Stimulated activated CD4-positive, alpha-beta T cell treated with anti-CD3 and anti-CD28 coated beads, Interleukin-12 subunit alpha, Interleukin-12 subunit beta, amount 100 ng/mL, for 48 hours (primary cell): ENCODE measurements around the gene ARMC8.

Experiments used
- DNase-seq, 3 donors: peaks; one replicate each; pipeline ENCODE4 v3.0.0-alpha.2; 2020; ENCODE audit warnings: low read depth in 2 of 3, low spot score in 1 of 3

ARMC8 gene

GRCh38 chr3:138300647-138301046 is 113.5 kb downstream of the ARMC8 start:
- no peak for DNase-seq

GRCh38 chr3:138303474-138303873 is 116.4 kb downstream of the ARMC8 start:
- no peak for DNase-seq

DNA sequence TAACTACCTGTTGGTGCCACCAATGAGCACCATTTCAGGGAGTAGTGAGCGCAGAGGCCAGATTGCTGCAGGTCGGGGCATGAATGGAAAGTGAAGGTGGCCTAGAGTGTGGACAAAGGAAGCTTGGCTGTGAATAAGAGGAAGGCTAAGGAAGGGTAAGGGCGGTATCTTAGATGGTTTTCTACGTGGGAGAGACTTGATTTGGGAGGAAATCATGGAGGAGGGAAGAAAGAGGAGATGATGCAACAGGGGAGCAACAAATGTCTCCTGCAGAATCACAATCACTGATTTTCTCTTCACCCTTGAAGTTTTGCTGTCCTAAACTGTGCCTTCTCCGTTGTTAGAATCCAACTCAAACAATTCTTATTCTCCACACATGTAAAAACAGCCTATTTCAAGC is 120.8 kb downstream of the ARMC8 start:
- no peak for DNase-seq

GRCh38 chr3:138308783-138309182 is 121.7 kb downstream of the ARMC8 start:
- no peak for DNase-seq

DNA sequence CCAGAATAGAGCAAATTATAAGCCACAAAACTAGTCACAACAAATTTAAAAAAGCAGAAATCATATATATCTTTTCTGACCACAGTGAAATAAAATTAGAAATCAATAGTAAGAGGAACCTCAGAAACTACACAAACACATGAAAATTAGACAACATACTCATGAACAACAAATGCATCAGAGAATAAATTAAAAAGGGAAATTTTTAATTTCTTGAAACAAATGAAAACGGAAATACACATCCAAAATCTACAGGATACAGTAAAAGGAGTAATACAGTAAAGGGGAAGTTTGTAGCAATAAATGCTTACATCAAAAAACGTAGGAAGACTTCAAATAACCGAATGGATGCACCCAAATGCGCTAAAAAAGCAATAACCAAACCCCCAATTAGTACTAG is 123.4 kb downstream of the ARMC8 start:
- DNase-seq, result no peak

GRCh38 chr3:138314751-138315150 is 127.7 kb downstream of the ARMC8 start:
- DNase-seq, result no peak

DNA sequence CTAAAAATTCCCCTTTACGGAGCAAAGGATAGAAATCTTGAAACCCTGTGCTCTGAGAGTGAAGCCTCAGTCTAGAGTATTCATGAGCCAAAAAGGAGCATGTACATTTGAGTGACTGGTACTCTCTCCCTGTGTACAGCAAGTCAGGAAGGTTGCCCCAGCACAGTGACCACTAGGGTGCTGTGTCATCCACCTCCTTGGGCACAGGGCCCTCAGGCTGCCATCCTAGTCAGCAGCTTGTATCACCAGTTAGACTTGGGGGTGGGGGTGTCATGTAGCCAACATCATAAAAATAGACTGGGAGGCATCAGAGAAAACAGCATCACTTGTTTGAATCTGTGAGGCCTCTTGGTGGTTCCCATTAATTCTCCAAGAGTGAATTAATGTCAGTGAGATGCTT is 130.6 kb downstream of the ARMC8 start:
- DNase-seq, result no peak

DNA sequence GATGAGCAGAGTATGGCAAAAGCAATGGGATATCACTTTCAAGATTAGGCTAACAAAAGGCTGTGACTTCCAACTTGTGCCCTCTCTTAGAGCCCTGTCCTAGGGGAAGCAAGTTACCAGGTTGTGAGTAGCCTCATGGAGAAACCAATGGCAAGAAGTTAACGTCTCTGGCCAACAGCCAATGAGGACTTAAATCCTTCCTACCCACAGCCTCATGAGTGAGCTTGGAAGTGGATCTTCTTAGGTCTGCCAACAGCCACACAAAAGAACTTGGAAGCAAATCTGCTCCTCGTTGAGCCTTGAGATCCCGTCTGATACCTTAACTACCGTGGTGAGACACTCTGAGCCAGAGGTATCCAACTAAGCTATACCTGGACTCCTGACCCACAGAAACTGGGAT is 136.9 kb downstream of the ARMC8 start:
- DNase-seq, result no peak

GRCh38 chr3:138325990-138326389 is 138.9 kb downstream of the ARMC8 start:
- no peak for DNase-seq

DNA sequence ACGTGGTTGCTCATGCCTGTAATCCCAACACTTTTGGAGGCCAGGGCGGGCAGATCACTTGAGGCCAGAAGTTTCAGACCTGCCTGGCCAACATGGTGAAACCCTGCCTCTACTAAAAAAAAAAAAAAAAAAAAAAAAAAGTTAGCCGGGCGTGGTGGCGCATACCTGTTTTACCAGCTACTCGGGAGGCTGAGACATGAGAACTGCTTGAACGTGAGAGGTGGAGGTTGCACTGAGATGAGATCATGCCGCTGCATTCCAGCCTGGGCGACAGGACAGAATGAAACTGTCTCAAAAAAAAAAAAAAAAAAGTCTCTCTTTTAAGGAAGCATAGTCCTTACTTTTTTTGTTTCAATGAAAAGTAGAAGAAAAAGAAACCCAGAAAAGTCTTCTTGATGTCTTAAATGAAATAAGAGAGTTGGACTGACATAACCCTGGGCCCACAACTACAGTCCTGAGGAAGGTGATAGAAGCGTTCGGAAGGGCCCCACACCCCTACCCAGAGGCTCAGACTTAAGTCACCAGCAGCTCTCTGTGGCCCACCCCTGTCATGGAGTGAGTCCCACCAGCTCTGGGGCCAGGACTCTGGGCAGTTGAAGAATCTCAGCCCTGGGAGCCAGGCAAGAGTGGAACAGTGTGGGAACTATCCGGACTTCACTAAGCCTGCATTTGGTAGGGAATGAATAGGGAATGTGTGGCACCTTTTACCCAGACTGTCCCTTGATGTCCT is 139.9 kb downstream of the ARMC8 start:
- no peak for DNase-seq

DNA sequence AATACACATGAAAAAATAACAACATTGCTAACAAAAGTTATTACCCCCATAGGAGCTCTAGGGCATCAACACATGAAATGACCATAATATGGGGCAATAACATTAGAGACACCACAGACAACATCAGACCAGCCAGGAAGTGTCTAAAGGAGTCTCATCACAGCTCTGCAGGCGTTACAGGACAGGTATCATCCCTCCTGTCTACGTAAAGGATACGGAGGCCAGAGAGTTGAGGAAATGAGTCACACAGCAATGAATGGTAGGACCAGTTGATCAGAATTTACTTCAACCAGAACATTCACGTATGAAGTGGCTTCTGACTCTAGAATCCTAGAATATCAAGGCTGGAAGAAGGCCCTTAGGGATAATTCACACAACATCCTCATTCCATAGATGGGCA is 140.7 kb downstream of the ARMC8 start:
- no peak for DNase-seq

- no peak for DNase-seq
These were observed 141.2 kb downstream of the ARMC8 start for GRCh38 chr3:138328341-138328740.

DNA sequence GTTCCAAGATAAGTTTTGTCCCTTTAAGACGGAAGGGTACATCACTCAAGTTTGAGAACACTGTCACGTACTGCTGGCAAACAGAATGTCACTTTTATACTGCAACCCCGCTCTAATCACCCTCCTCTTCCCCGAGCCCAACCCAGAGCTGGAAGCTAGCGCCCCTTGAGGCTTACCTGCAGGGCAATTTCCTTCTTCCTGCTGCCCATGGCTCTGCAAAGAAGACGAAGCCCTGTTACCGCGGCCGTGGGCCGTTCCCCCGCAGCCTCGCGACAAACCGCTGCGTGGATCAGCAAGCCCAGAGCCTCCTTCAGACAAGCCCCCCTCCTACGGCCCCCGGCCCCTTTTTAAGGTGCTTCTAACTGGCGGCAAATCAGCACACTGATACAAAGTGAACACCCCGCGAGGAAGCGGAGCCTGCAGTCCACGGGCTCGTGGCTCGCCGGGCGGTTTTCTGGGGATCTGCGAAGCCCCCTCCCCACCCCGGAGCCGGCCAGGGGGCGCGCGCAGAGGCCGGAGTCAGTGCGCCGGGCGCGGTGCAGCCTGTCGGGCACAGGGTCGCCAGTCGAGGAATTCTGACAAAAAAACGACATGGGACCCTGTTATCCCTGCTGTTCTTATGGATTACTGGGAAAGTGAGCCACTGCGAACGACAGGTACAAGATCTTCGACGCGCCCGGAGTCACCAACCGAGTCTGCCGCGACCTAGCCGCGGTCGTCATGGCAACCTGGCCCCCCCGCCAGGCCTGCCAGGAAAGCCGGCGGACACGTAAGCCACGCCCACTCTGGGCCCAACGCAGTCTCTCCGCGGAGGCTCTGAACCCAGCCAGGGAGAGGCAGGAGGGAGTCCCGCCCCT is 142.3 kb downstream of the ARMC8 start, which contains the start of gene NME9:
Gene NME9, minus strand, starts transcription at position 725 of the 857 bp plus-strand sequence. Its CDS starts 516 bp downstream, at position 209.
- DNase-seq, result peak; percentile 74 to 82 (median 78)

GRCh38 chr3:138329984-138330293 is 142.8 kb downstream of the ARMC8 start:
- DNase-seq, result no peak

- DNase-seq, result no peak
These were observed 144.2 kb downstream of the ARMC8 start for GRCh38 chr3:138331143-138331894.

DNA sequence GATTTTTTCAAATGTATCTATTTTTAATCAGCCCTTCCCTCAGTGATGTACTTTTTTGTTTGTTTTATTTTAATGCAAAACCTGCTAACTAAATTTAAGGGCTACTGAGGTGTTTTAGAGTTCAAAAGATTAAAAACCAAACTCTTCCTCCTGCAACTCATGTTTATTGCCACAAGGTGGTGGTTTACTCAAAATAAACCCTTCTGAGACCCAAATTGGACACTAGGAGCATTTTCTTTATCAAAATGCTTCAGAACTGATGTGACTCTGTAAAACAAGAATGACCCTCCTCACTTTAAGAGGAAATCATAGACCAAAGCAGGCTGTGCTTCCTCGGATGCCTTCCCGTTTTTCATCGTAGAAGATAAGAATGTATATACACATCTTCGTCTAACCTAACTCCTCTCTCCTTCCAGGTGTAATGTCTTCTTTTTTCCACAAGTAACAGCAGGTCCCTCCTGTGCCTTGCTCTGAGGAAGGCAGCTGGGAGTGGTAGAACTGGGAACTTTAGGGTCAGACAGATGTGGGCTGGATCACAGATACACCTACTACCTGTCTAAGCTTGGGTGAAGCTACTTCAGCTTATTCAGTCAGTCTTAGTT is 145.5 kb downstream of the ARMC8 start:
- no peak for DNase-seq

DNA sequence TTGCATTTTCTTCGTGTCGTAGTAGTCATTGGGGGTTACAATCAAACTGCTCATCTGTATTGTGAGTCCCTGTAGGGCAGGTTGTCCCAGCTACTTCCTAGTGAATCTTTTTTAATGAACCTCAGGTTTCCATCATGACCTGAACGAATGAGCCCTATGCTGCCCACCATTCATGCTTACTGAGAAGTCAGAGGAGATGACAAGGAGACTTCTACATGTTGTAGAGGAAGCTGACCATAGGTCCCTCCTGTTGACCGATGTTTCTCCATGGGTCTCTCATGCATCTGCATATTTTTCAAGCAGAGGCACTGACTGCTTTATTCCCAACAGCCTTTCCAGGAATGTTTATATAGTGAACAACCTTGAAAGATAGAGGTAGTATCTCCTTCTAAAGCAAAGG is 147.5 kb downstream of the ARMC8 start:
- no peak for DNase-seq

DNA sequence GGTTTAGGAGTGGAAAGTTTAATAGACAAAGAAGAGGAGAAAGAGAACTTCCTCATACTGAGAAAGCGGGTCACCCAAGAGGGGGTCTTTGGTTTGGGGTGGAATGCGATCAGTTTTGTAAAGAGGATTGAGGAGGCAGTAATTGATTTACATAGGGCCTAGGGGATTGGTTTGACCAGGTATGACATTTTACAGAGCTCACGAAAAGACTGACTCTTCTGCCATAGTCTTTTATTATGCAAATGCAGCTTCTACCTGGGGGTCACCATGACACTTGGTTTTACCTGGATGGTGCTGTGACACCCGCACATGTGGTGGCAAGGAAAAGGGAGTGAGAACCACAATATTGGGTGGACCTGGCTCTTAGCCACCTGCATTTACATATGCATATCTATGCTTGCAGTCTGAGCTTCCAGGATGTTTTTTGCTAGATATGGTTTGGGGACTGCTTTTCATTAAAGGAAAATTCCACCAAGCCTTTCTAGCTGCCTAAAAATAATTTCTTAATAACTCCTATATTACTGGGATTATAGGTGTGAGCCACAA is 149.4 kb downstream of the ARMC8 start:
- DNase-seq, result no peak

- no peak for DNase-seq
These were observed 151.1 kb downstream of the ARMC8 start for GRCh38 chr3:138338244-138338643.

- DNase-seq, result no peak
These were observed 151.7 kb downstream of the ARMC8 start for GRCh38 chr3:138338811-138339210.

GRCh38 chr3:138340511-138340910 is 153.4 kb downstream of the ARMC8 start:
- DNase-seq, result no peak
